GM12878 (cell line): Measurements from ENCODE around the gene SCNN1A. TPM values are rescaled to one million over a fixed set of nuclear protein-coding genes. Genes with fewer than 3 reads are reported as not detected.

Experiments used
- BMI1 ChIP-seq: fragments of 450-650 bp; IDR thresholded peaks from 2 replicates; pipeline ENCODE4 v1.6.1; 2016; ENCODE audit warnings: mild to moderate bottlenecking, moderate library complexity, borderline replicate concordance
- BRCA1 ChIP-seq: IDR thresholded peaks from 2 replicates; pipeline ENCODE4 v1.6.1; 2011; ENCODE audit warnings: low read depth, low read length, improper control_type of control experiment
- CTCF ChIP-seq, 3 experiments: IDR thresholded peaks in 2 of 3; conservative IDR thresholded peaks in 1 of 3; 2 replicates each; pipeline ENCODE4 v1.5.1; 2011; ENCODE audit warnings: low read depth in 3 of 3, low read length in 3 of 3, mild to moderate bottlenecking in 3 of 3, control low read depth in 2 of 3, moderate library complexity in 2 of 3, inconsistent platforms in 1 of 3, mixed read lengths in 1 of 3; ENCODE audit not compliant: control insufficient read depth in 2 of 3, insufficient read depth in 1 of 3; ENCODE audit errors: extremely low read depth in 1 of 3
- HSF1 ChIP-seq: fragments of 150-350 bp; IDR thresholded peaks from 2 replicates; pipeline ENCODE4 v1.6.1; 2014; ENCODE audit warnings: mild to moderate bottlenecking, low read depth, low read length
- IRF4 ChIP-seq: IDR thresholded peaks from 2 replicates; pipeline ENCODE4 v1.6.1; 2011; ENCODE audit warnings: low read depth, low read length
- NBN ChIP-seq: fragments of 450-650 bp; IDR thresholded peaks from 2 replicates; pipeline ENCODE4 v1.6.1; 2016
- NFYA ChIP-seq: IDR thresholded peaks from 2 replicates; pipeline ENCODE4 v1.6.1; 2011; ENCODE audit warnings: low read depth, mild to moderate bottlenecking, low read length, improper control_type of control experiment, borderline replicate concordance
- NFYB ChIP-seq: IDR thresholded peaks from 2 replicates; pipeline ENCODE4 v1.6.1; 2011; ENCODE audit warnings: low read depth, mild to moderate bottlenecking, low read length, improper control_type of control experiment, moderate library complexity; ENCODE audit not compliant: insufficient read depth
- NR2F1 ChIP-seq: fragments of 450-650 bp; conservative IDR thresholded peaks from 2 replicates; pipeline ENCODE4 v1.6.1; 2017; ENCODE audit warnings: mild to moderate bottlenecking
- PAX8 ChIP-seq: fragments of 450-650 bp; IDR thresholded peaks from 2 replicates; pipeline ENCODE4 v1.6.1; 2017; ENCODE audit warnings: mild to moderate bottlenecking, moderate library complexity
- POLR2AphosphoS5 ChIP-seq: IDR thresholded peaks from 2 replicates; pipeline ENCODE4 v1.6.1; 2011; ENCODE audit warnings: mild to moderate bottlenecking, low read length, inconsistent platforms
- SIX5 ChIP-seq: IDR thresholded peaks from 2 replicates; pipeline ENCODE4 v1.6.1; 2011; ENCODE audit warnings: mild to moderate bottlenecking, low read depth, low read length, moderate library complexity; ENCODE audit not compliant: severe bottlenecking
- SPI1 ChIP-seq: IDR thresholded peaks from 2 replicates; pipeline ENCODE4 v1.6.1; 2011; ENCODE audit warnings: low read depth, mild to moderate bottlenecking, low read length, moderate library complexity, borderline replicate concordance; ENCODE audit not compliant: insufficient read depth
- TARDBP ChIP-seq: IDR thresholded peaks from 2 replicates; pipeline ENCODE4 v1.6.1; 2016; ENCODE audit warnings: borderline replicate concordance
- TCF12 ChIP-seq: IDR thresholded peaks from 2 replicates; pipeline ENCODE4 v1.6.1; 2011; ENCODE audit warnings: low read depth, mild to moderate bottlenecking, low read length
- YBX1 ChIP-seq: fragments of 450-650 bp; IDR thresholded peaks from 2 replicates; pipeline ENCODE4 v1.6.1; 2016; ENCODE audit warnings: antibody characterized with exemption
- ZBTB33 ChIP-seq: fragments of 450-650 bp; IDR thresholded peaks from 2 replicates; pipeline ENCODE4 v1.6.1; 2017; ENCODE audit warnings: mild to moderate bottlenecking
- polyA plus RNA-seq, 11 experiments: library from polyadenylated mRNA; depleted of rRNA in 4 of 11; unstranded in 6 of 11; stranded (reverse) in 5 of 11; fragments of >200 nt; fragmentation: Nextera tagmentation in 4 of 11; fragmentation: Illumina TruSeq in 1 of 11; extraction: Ambion mirVana in 4 of 11; extraction: Trizol in 1 of 11; gene quantifications; 1 replicate in 1 of 11; 2 replicates in 10 of 11; pipeline versions ENCODE4 v1.2.1 to v1.2.3, GENCODE V29; 2011 to 2016; ENCODE audit warnings: inconsistent platforms in 2 of 11, missing spikeins in 2 of 11, low read depth in 1 of 11
- total RNA-seq, 4 experiments: library from RNA; depleted of rRNA in 3 of 4; stranded (reverse); fragments of >200 nt in 3 of 4; fragmentation: Illumina TruSeq in 1 of 4; extraction: Trizol in 1 of 4; gene quantifications; 2 replicates each; pipeline versions ENCODE4 v1.2.1 to v1.2.3, GENCODE V29; 2013 to 2021
- TF ChIP-seq, protein P1 (sequence below): fragments of 450-650 bp; formaldehyde crosslinking; IDR thresholded peaks from 2 replicates; pipeline ENCODE4 v1.5.0; 2022; ENCODE audit warnings: mild to moderate bottlenecking, missing genetic modification characterization

SCNN1A gene
- total and polyA plus RNA-seq, 10 of the 15 experiments (the other 5 are each of a cell fraction or from before 2014, with no cell fraction given) = 0.14 to 0.69 TPM; not detected in 8

GRCh38 chr12:6341417-6342139 lies 33.8 kb downstream of the SCNN1A start, which contains the start of gene TNFRSF1A (continued):
- TF ChIP-seq PAX8 (no peak), NFYB (no peak), SIX5 (no peak), BRCA1 (no peak), TCF12 (no peak), SPI1 (no peak), YBX1 (no peak), IRF4 (no peak), NBN (peak; percentile 71; the same call in 1 of the 2 replicates), TARDBP (no peak), HSF1 (no peak), NFYA (no peak), CTCF (IDR thresholded peaks at IDR 0.05 in 2 of 3, conservative IDR thresholded peaks at IDR 0.05 in 1 of 3; ENCODE audit: control insufficient read depth in 2 of 3, extremely low read depth in 1 of 3, insufficient read depth in 1 of 3, low read depth in 3 of 3, low read length in 3 of 3) (no peak), POLR2AphosphoS5 (no peak), ZBTB33 (no peak), BMI1 (no peak), NR2F1 (no peak; the same call in 1 of the 2 replicates)
- TF ChIP-seq, protein P1, sequence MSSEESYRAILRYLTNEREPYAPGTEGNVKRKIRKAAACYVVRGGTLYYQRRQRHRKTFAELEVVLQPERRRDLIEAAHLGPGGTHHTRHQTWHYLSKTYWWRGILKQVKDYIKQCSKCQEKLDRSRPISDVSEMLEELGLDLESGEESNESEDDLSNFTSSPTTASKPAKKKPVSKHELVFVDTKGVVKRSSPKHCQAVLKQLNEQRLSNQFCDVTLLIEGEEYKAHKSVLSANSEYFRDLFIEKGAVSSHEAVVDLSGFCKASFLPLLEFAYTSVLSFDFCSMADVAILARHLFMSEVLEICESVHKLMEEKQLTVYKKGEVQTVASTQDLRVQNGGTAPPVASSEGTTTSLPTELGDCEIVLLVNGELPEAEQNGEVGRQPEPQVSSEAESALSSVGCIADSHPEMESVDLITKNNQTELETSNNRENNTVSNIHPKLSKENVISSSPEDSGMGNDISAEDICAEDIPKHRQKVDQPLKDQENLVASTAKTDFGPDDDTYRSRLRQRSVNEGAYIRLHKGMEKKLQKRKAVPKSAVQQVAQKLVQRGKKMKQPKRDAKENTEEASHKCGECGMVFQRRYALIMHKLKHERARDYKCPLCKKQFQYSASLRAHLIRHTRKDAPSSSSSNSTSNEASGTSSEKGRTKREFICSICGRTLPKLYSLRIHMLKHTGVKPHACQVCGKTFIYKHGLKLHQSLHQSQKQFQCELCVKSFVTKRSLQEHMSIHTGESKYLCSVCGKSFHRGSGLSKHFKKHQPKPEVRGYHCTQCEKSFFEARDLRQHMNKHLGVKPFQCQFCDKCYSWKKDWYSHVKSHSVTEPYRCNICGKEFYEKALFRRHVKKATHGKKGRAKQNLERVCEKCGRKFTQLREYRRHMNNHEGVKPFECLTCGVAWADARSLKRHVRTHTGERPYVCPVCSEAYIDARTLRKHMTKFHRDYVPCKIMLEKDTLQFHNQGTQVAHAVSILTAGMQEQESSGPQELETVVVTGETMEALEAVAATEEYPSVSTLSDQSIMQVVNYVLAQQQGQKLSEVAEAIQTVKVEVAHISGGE (CRISPR knock-in tag) = no peak
